ENCODE measurements around the gene REC8. TPM values are rescaled to one million over a fixed set of nuclear protein-coding genes. Genes with fewer than 3 reads are reported as not detected.

Gene REC8
- total and polyA plus RNA-seq, 2 of the 13 experiments (the other 11 are each of a cell fraction or from before 2014, with no cell fraction given): 3.4 to 14.7 TPM

DNA sequence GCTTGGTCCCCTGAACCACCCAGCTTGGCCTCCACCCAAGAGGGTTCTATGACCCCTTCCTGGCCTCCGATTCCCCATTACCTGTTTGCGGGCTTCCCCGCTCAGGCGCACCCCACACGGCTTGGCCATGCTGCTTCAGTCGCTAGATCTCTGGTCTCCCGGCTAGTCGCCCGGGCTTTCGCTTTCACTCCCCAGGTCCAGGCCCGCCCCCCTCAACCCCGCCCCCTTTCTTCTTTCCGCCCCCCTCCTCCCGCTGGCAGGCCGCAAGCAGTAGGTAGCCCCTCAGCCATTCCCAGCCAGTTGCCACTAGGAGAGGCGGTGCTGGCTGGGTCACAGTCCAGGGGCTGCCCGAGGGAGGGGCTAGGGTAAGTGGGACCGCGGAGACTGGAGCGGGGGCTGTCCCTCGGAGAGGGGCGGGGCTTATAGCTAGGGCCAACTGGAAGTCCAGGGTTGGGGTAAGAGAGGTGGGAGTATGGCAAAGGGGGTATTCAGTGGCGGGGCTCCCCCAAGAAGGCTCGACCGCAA lies 25.4 kb upstream of the REC8 start, which contains the start of gene PSME2 (continued):
- TF ChIP-seq, protein P1, sequence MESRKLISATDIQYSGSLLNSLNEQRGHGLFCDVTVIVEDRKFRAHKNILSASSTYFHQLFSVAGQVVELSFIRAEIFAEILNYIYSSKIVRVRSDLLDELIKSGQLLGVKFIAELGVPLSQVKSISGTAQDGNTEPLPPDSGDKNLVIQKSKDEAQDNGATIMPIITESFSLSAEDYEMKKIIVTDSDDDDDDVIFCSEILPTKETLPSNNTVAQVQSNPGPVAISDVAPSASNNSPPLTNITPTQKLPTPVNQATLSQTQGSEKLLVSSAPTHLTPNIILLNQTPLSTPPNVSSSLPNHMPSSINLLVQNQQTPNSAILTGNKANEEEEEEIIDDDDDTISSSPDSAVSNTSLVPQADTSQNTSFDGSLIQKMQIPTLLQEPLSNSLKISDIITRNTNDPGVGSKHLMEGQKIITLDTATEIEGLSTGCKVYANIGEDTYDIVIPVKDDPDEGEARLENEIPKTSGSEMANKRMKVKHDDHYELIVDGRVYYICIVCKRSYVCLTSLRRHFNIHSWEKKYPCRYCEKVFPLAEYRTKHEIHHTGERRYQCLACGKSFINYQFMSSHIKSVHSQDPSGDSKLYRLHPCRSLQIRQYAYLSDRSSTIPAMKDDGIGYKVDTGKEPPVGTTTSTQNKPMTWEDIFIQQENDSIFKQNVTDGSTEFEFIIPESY (CRISPR knock-in tag; IDR thresholded peaks at IDR 0.05): peak; percentile 25; the same call in 1 of the 2 replicates
- TF ChIP-seq MTF1 (CRISPR knock-in tag; IDR thresholded peaks at IDR 0.05): no peak
- no peak for TF ChIP-seq ZNF770 (CRISPR knock-in tag; IDR thresholded peaks at IDR 0.05)

GRCh38 chr14:24146978-24147760 lies 24.7 kb upstream of the REC8 start, which contains the start of gene RNF31:
Gene RNF31 (plus strand): TSS chr14:24147498. CDS start chr14:24147699, 201 bp downstream.
- H3K79me2 ChIP-seq (ENCODE audit: insufficient read depth, low read length): peaks cover 40% of the 10 kb centered on the region
- BruUV-seq (replicated peaks): no TSS peak
- TF ChIP-seq HOXA9 (CRISPR knock-in tag; IDR thresholded peaks at IDR 0.05; ENCODE audit: borderline replicate concordance): no peak
- TF ChIP-seq ZNF562 (CRISPR knock-in tag; IDR thresholded peaks at IDR 0.05; ENCODE audit: borderline replicate concordance): no peak
- no peak for TF ChIP-seq ATRX (CRISPR knock-in tag; IDR thresholded peaks at IDR 0.05; ENCODE audit: borderline replicate concordance)
- no peak for TF ChIP-seq ATF1 (CRISPR knock-in tag; IDR thresholded peaks at IDR 0.05)
- peak; percentile 59; the same call in 1 of the 2 replicates for TF ChIP-seq ZNF777 (CRISPR knock-in tag; IDR thresholded peaks at IDR 0.05)
- peak; percentile 87 for TF ChIP-seq NFYC (CRISPR knock-in tag; IDR thresholded peaks at IDR 0.05)
- peak; percentile 61 for TF ChIP-seq REPIN1 (CRISPR knock-in tag; IDR thresholded peaks at IDR 0.05; ENCODE audit: borderline replicate concordance, low read depth)
- no peak for TF ChIP-seq RELA (CRISPR knock-in tag; IDR thresholded peaks at IDR 0.05)
- TF ChIP-seq ZNF121 (CRISPR knock-in tag; IDR thresholded peaks at IDR 0.05): no peak
- TF ChIP-seq, protein P2, sequence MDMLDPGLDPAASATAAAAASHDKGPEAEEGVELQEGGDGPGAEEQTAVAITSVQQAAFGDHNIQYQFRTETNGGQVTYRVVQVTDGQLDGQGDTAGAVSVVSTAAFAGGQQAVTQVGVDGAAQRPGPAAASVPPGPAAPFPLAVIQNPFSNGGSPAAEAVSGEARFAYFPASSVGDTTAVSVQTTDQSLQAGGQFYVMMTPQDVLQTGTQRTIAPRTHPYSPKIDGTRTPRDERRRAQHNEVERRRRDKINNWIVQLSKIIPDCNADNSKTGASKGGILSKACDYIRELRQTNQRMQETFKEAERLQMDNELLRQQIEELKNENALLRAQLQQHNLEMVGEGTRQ (IDR thresholded peaks at IDR 0.05; ENCODE audit: low read depth, low read length): no peak
- TF ChIP-seq, protein P2 (CRISPR knock-in tag; IDR thresholded peaks at IDR 0.05; ENCODE audit: borderline replicate concordance): no peak
- no peak for TF ChIP-seq ZNF790 (CRISPR knock-in tag; IDR thresholded peaks at IDR 0.05; ENCODE audit: borderline replicate concordance)

More at GRCh38 chr14:24146978-24147760, 24.7 kb upstream of the REC8 start, which contains the start of gene RNF31:
- CTCF ChIA-PET (ENCODE audit: low intra/inter-chr PET ratio, low total read pairs): no interaction called here
- Histone ChIP-seq H3K4me2 (ENCODE audit: low read depth, low read length) (peak within 1 kb of the TSS; percentile 98), H3K4me3 (replicated peaks in 1 of 3; ENCODE audit: insufficient read depth in 1 of 3, low read depth in 2 of 3, low read length in 3 of 3) (peak within 1 kb of the TSS; percentile 91 to 100 (median 96)), H3K27me3 (ENCODE audit: control insufficient read depth in 1 of 2, insufficient read depth in 2 of 2, low read length in 2 of 2) (peaks cover 0 to 3% of the 10 kb centered on the region in 2 experiments; a peak in 1 of 5 replicates), H3K9ac (ENCODE audit: insufficient read depth, low read depth, low read length) (peak within 1 kb of the TSS; percentile 95), H3K9me3 (ENCODE audit: low read length) (no peaks in the 10 kb centered on the region), H3K36me3 (replicated peaks in 1 of 2; ENCODE audit: control insufficient read depth in 1 of 2, insufficient read depth in 2 of 2, low read length in 2 of 2) (peaks cover 39 to 54% of the 10 kb centered on the region in 2 experiments), H3K27ac (ENCODE audit: extremely low read length, insufficient read depth, low read length) (peak within 1 kb of the TSS; percentile 76), H3K4me1 (ENCODE audit: insufficient read depth, low read length) (peaks cover 59% of the 10 kb centered on the region), H2AFZ (ENCODE audit: low read length) (peak within 1 kb of the TSS; percentile 21), H4K20me1 (ENCODE audit: insufficient read depth, low read length) (peaks cover 7% of the 10 kb centered on the region)
- POLR2A ChIA-PET: interaction anchor here (0.6 to 8.5 kb wide), 66 partner anchors 11 to 1558 kb away, joined by 3 to 279 read pairs (median 5); partner anchors contain the start of genes ACIN1, BCL2L2, C14orf119 and CARMIL3
- ATAC-seq (peak; percentile 90), FAIRE-seq (peak; percentile 100), DNase-seq (ENCODE audit: low spot score) (peak; percentile 100)
- 1% methylated on average over 55 of the region's 57 CpGs for WGBS (ENCODE audit: low lambda C conversion rate)
- in situ Hi-C loops (cut with HindIII; ENCODE audit: extremely low pct_ligation_motif_present, low pct_unique_long_range_greater_than_20kb): loop anchor here (25.0 kb wide), 1 partner anchor 835 kb away; the partner anchor contains the start of genes BCL2L2, PABPN1 and PPP1R3E
- intact Hi-C loops (cut with micrococcal nuclease; ENCODE audit: unreplicated experiment): loop anchor here (1.0 kb wide), 3 partner anchors 14 to 41 kb away; partner anchors contain the start of genes DCAF11, IPO4, IRF9 and NRL

Measured in HepG2 (cell line).